Measurements from ENCODE around the gene CLDN3.

The CLDN3 gene

DNA sequence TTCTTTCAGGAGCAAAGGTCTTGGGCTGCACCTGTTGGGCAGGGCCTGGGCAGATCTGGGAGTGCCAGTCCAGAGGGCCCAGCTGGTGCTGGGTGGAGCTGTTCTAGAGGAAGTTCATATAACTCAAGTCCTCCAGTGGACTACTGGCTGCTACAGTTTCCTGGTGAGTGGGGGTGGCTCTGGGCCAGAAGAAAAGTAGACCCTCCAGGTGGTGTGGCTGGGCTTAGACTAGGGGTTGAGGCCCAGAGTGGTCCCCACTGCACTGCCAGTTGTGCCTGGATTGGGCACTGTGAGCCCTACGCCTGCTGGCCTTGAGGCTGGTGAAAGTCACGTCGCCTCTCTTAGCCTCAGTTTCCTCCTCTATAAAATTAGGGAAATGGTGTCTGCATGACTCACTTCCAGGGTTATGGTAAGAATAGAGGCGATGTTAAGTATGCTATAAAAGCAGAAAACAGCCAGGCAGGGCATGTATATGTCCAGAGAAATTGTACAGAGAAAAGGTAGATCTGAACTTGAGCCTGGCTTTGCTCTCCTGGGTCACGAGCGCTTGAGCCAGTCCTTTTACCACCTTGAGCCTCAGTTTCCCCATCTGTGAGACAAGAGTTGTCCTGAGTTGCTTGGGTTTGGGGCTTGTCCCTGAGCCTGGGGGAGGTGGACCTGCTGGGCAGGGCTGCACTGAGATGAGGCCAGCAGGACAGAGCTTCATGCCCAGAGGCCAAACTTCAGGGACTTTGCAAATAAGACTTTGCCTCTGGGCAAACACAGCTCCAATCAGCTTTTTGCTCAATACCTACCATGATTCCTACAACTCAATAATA is 3.8 kb upstream of the CLDN3 start:
- Histone ChIP-seq H4K20me1 (ENCODE audit: insufficient read depth, low read length) (no peaks in the 10 kb centered on the region), H3K36me3 (ENCODE audit: insufficient read depth, low read length) (no peaks in the 10 kb centered on the region), H3K4me3 (ENCODE audit: low read depth in 1 of 2, low read length in 2 of 2) (no peak overlapping the region), H3K9ac (ENCODE audit: low read depth, low read length) (no peak overlapping the region), H3K27ac (ENCODE audit: low read length) (no peak overlapping the region), H2AFZ (ENCODE audit: low read depth, low read length) (no peak overlapping the region), H3K4me1 (ENCODE audit: insufficient read depth, low read length) (no peaks in the 10 kb centered on the region), H3K79me2 (ENCODE audit: insufficient read depth, low read length) (no peaks in the 10 kb centered on the region), H3K27me3 (ENCODE audit: insufficient read depth, low read length, poor library complexity) (no peaks in the 10 kb centered on the region), H3K4me2 (ENCODE audit: insufficient read depth, low read length) (no peak overlapping the region), H3K9me3 (ENCODE audit: insufficient read depth, low read length, severe bottlenecking) (no peaks in the 10 kb centered on the region)
- no peak for TF ChIP-seq EZH2 (IDR thresholded peaks at IDR 0.05; ENCODE audit: borderline replicate concordance, low read depth, low read length, severe bottlenecking)
- TF ChIP-seq, protein P1, sequence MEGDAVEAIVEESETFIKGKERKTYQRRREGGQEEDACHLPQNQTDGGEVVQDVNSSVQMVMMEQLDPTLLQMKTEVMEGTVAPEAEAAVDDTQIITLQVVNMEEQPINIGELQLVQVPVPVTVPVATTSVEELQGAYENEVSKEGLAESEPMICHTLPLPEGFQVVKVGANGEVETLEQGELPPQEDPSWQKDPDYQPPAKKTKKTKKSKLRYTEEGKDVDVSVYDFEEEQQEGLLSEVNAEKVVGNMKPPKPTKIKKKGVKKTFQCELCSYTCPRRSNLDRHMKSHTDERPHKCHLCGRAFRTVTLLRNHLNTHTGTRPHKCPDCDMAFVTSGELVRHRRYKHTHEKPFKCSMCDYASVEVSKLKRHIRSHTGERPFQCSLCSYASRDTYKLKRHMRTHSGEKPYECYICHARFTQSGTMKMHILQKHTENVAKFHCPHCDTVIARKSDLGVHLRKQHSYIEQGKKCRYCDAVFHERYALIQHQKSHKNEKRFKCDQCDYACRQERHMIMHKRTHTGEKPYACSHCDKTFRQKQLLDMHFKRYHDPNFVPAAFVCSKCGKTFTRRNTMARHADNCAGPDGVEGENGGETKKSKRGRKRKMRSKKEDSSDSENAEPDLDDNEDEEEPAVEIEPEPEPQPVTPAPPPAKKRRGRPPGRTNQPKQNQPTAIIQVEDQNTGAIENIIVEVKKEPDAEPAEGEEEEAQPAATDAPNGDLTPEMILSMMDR (IDR thresholded peaks at IDR 0.05; ENCODE audit: borderline replicate concordance, extremely low read depth, low read length, poor library complexity, severe bottlenecking): no peak
- DNase-seq (no peak), ATAC-seq (ENCODE audit: insufficient read depth, low read depth) (no peak)

DNA sequence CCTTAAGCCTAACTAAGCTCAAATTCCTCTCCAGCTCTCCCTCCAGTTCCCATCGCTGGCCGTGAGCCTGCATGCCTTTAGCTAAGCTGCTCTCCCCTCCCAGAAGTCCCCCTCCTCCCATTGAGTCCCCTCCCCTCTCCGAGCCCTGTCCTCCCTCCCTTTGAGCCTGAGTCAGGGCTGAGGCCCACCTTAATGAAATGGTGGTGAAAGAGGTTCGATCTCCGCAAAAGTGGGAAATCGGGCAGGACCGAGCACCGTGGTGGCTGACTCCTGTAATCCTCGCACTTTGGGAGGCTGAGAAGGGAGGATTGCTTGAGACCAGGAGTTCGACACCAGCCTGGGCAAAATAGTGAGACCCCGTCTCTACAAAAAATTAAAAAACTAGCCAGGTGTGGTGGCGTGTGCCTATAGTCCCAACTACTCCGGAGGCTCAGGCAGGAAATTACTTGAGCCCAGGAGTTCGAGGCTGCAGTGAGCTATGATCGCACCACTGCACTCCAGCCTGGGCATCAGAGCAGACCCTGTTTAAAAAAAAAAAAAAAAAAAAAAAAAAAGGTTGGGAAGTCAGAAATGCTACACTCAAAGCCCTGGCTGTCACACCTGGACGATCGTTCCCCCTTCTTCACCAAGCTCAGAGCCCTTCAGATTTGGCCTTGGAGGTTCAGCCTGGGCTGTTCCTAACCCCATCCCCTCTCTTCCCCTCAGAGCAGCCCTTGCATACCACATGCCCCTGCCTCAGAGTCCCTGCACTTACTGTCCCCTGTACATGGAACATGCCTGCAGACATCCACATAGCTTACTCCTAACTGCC is 995 bp upstream of the CLDN3 start:
- H3K9me3 ChIP-seq (ENCODE audit: insufficient read depth, low read length, severe bottlenecking): no peaks in the 10 kb centered on the region
- no peak overlapping the region for H3K4me2 ChIP-seq (ENCODE audit: insufficient read depth, low read length)
- no peaks in the 10 kb centered on the region for H3K36me3 ChIP-seq (ENCODE audit: insufficient read depth, low read length)
- DNase-seq: no peak
- H3K27me3 ChIP-seq (ENCODE audit: insufficient read depth, low read length, poor library complexity): no peaks in the 10 kb centered on the region
- H3K27ac ChIP-seq (ENCODE audit: low read length): no peak overlapping the region
- no peak for TF ChIP-seq EZH2 (IDR thresholded peaks at IDR 0.05; ENCODE audit: borderline replicate concordance, low read depth, low read length, severe bottlenecking)
- TF ChIP-seq, protein P1 (IDR thresholded peaks at IDR 0.05; ENCODE audit: borderline replicate concordance, extremely low read depth, low read length, poor library complexity, severe bottlenecking): no peak
- H4K20me1 ChIP-seq (ENCODE audit: insufficient read depth, low read length): no peaks in the 10 kb centered on the region
- 0 out of 2 replicates have a peak overlapping the region, but pooled peaks have one; percentile 16 for H2AFZ ChIP-seq (ENCODE audit: low read depth, low read length)
- H3K79me2 ChIP-seq (ENCODE audit: insufficient read depth, low read length): no peaks in the 10 kb centered on the region
- H3K4me3 ChIP-seq (ENCODE audit: low read depth in 1 of 2, low read length in 2 of 2): no peak overlapping the region
- no peak for ATAC-seq (ENCODE audit: insufficient read depth, low read depth)
- no peak overlapping the region for H3K9ac ChIP-seq (ENCODE audit: low read depth, low read length)
- H3K4me1 ChIP-seq (ENCODE audit: insufficient read depth, low read length): no peaks in the 10 kb centered on the region

DNA sequence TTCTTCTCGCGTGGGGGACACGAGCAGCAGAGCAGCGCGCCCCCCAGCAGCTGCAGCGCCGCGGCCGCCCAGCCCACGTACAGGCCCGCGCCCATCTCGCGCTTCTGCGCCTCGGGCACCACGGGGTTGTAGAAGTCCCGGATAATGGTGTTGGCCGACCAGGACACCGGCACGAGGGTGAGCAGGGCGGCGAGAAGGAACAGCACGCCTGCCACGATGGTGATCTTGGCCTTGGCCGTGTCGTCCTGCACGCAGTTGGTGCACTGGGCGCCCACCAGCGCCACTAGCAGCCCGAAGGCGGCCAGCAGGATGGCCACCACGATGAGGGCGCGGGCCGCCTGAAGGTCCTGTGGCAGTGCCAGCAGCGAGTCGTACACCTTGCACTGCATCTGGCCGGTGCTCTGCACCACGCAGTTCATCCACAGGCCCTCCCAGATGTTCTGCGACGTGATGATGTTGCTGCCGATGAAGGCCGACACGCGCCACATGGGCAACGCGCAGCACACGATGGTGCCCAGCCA is 529 bp downstream of the CLDN3 start:
- H3K9ac ChIP-seq (ENCODE audit: low read depth, low read length): no peak overlapping the region
- H3K79me2 ChIP-seq (ENCODE audit: insufficient read depth, low read length): no peaks in the 10 kb centered on the region
- H3K4me3 ChIP-seq (ENCODE audit: low read depth in 1 of 2, low read length in 2 of 2): no peak overlapping the region
- no peak overlapping the region for H3K4me2 ChIP-seq (ENCODE audit: insufficient read depth, low read length)
- no peaks in the 10 kb centered on the region for H4K20me1 ChIP-seq (ENCODE audit: insufficient read depth, low read length)
- ATAC-seq (ENCODE audit: insufficient read depth, low read depth): no peak
- no peak overlapping the region for H2AFZ ChIP-seq (ENCODE audit: low read depth, low read length)
- no peak overlapping the region for H3K27ac ChIP-seq (ENCODE audit: low read length)
- DNase-seq: no peak
- H3K9me3 ChIP-seq (ENCODE audit: insufficient read depth, low read length, severe bottlenecking): no peaks in the 10 kb centered on the region
- no peaks in the 10 kb centered on the region for H3K4me1 ChIP-seq (ENCODE audit: insufficient read depth, low read length)
- H3K36me3 ChIP-seq (ENCODE audit: insufficient read depth, low read length): no peaks in the 10 kb centered on the region
- H3K27me3 ChIP-seq (ENCODE audit: insufficient read depth, low read length, poor library complexity): no peaks in the 10 kb centered on the region
- TF ChIP-seq, protein P1 (IDR thresholded peaks at IDR 0.05; ENCODE audit: borderline replicate concordance, extremely low read depth, low read length, poor library complexity, severe bottlenecking): no peak
- no peak for TF ChIP-seq EZH2 (IDR thresholded peaks at IDR 0.05; ENCODE audit: borderline replicate concordance, low read depth, low read length, severe bottlenecking)

Data from DND-41 (cell line).